HepG2 (cell line): Measurements from ENCODE around the gene GNB1. TPM values are rescaled to one million over a fixed set of nuclear protein-coding genes. Genes with fewer than 3 reads are reported as not detected.

Experiments
- AGO1 ChIP-seq: fragments of 200-400 bp; formaldehyde crosslinking; IDR thresholded peaks from 2 replicates; pipeline ENCODE4 v1.6.1; 2017; ENCODE audit warnings: mild to moderate bottlenecking, low read depth, low read length, moderate library complexity; ENCODE audit not compliant: poor library complexity, severe bottlenecking
- ELF4 ChIP-seq: sonication (generic); formaldehyde crosslinking; IDR thresholded peaks from 2 replicates; pipeline ENCODE4 v1.5.0; 2020; ENCODE audit warnings: missing genetic modification reagents, mild to moderate bottlenecking, moderate library complexity, borderline replicate concordance
- HOXA3 ChIP-seq: sonication (generic); formaldehyde crosslinking; IDR thresholded peaks from 2 replicates; pipeline ENCODE4 v1.5.0; 2020; ENCODE audit warnings: missing genetic modification reagents
- MIXL1 ChIP-seq: IDR thresholded peaks from 2 replicates; pipeline ENCODE4 v1.6.1; 2016
- RBFOX2 ChIP-seq: fragments of 200-400 bp; formaldehyde crosslinking; IDR thresholded peaks from 2 replicates; pipeline ENCODE4 v1.6.1; 2017; ENCODE audit warnings: low read depth, mild to moderate bottlenecking, low read length
- ZNF451 ChIP-seq: sonication (generic); formaldehyde crosslinking; IDR thresholded peaks from 2 replicates; pipeline ENCODE4 v1.5.0; 2020; ENCODE audit warnings: mild to moderate bottlenecking, missing genetic modification reagents
- ZNF484 ChIP-seq: sonication (generic); formaldehyde crosslinking; IDR thresholded peaks from 2 replicates; pipeline ENCODE4 v1.5.1; 2020; ENCODE audit warnings: mild to moderate bottlenecking, low read depth, missing genetic modification reagents, borderline replicate concordance
- polyA plus RNA-seq, 8 experiments: library from polyadenylated mRNA; depleted of rRNA in 3 of 8; stranded (reverse) in 7 of 8; unstranded in 1 of 8; fragments of >200 nt; fragmentation: Illumina TruSeq in 4 of 8; extraction: Trizol in 4 of 8; gene quantifications; 2 replicates each; pipeline versions ENCODE4 v1.2.1 to v1.2.3, GENCODE V29; 2011 to 2016; ENCODE audit warnings: low read depth in 4 of 8, missing spikeins in 1 of 8, mixed read lengths in 1 of 8; ENCODE audit not compliant: insufficient read depth in 1 of 8
- total RNA-seq, 5 experiments: library from RNA; depleted of rRNA; stranded (reverse); fragments of >200 nt; fragmentation: Illumina TruSeq; extraction: Trizol; gene quantifications; 2 replicates each; pipeline ENCODE4 v1.2.3, GENCODE V29; 2016; ENCODE audit warnings: low read depth in 1 of 5
- TF ChIP-seq, protein P1 (sequence below): sonication (generic); formaldehyde crosslinking; IDR thresholded peaks from 2 replicates; pipeline ENCODE4 v1.4.0; 2020; ENCODE audit warnings: missing genetic modification reagents
- TF ChIP-seq, protein P2 (sequence below), 2 experiments: sonication (generic) in 1 of 2; formaldehyde crosslinking in 1 of 2; IDR thresholded peaks; 2 replicates each; pipeline versions ENCODE4 v1.6.1 to v1.9.0; 2014 to 2022; ENCODE audit warnings: antibody characterized with exemption in 1 of 2, borderline replicate concordance in 1 of 2, inconsistent platforms in 1 of 2, low read depth in 1 of 2, missing genetic modification reagents in 1 of 2
- TF ChIP-seq, protein P3 (sequence below): sonication (generic); formaldehyde crosslinking; IDR thresholded peaks from 2 replicates; pipeline ENCODE4 v1.9.0; 2021; ENCODE audit warnings: missing genetic modification reagents, borderline replicate concordance
- TF ChIP-seq, protein P4 (sequence below): sonication (generic); formaldehyde crosslinking; IDR thresholded peaks from 2 replicates; pipeline ENCODE4 v1.5.1; 2020; ENCODE audit warnings: missing genetic modification reagents, mild to moderate bottlenecking, borderline replicate concordance
- TF ChIP-seq, protein P5 (sequence below): sonication (generic); formaldehyde crosslinking; IDR thresholded peaks from 2 replicates; pipeline ENCODE4 v1.8.0; 2022; ENCODE audit warnings: mild to moderate bottlenecking, missing genetic modification reagents; ENCODE audit not compliant: insufficient replicate concordance
- TF ChIP-seq, protein P6 (sequence below): sonication (generic); formaldehyde crosslinking; IDR thresholded peaks from 2 replicates; pipeline ENCODE4 v1.4.0; 2020; ENCODE audit warnings: missing genetic modification reagents, borderline replicate concordance

The GNB1 gene
- total and polyA plus RNA-seq, 2 of the 13 experiments (the other 11 are each of a cell fraction or from before 2014, with no cell fraction given), result 66.2 to 327 TPM

DNA sequence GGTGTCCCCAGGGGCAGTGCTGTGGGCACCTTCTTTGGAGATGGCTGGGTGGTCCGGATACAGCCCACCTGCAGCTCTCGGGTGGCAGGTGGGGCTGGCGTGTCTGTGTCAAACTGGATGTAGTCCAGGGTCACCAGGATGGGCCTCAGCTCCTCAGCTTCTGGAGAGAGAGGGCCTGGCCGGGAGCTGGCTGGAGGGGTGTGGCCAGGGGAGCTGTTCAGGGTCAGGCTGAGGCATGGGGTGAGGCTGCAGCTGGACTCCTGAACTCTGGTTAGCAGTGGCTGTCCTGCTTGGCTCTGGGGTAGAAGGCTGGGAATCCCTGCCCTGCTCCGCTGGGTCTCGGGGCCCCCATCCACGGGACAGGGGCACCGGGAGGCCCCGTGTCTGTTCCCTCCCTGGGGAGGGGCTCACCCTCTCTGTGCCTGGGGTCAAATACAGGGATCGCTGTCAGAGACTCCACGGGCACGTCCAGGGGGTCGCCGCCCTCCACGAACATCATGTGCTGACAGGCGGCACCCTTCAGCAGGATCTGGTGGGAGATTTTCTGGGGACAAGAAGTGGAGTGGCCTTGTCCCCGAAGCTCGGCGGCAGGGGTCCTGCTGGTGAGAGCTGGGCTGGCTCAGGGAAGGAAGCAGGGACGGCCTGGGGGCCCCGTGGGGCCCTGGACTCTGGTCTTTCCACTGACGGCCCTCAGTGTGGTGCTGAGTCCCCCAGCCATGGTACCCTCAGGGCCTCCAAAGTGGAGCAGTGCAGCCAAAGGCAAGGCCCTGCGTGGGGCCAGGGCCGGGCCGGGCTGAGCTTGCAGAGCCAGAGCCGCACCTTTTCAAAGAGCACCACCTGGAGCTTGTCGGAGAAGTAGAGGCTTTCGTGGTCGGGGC is 32.3 kb upstream of the GNB1 start (continued):
- TF ChIP-seq, protein P1, sequence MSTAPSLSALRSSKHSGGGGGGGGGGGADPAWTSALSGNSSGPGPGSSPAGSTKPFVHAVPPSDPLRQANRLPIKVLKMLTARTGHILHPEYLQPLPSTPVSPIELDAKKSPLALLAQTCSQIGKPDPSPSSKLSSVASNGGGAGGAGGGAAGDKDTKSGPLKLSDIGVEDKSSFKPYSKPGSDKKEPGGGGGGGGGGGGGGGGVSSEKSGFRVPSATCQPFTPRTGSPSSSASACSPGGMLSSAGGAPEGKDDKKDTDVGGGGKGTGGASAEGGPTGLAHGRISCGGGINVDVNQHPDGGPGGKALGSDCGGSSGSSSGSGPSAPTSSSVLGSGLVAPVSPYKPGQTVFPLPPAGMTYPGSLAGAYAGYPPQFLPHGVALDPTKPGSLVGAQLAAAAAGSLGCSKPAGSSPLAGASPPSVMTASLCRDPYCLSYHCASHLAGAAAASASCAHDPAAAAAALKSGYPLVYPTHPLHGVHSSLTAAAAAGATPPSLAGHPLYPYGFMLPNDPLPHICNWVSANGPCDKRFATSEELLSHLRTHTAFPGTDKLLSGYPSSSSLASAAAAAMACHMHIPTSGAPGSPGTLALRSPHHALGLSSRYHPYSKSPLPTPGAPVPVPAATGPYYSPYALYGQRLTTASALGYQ, result peak; percentile 61; the same call in 1 of the 2 replicates
- TF ChIP-seq MIXL1 (CRISPR knock-in tag), result no peak
- TF ChIP-seq AGO1, result peak; percentile 44
- TF ChIP-seq ELF4 (CRISPR knock-in tag), result no peak
- TF ChIP-seq, protein P2, sequence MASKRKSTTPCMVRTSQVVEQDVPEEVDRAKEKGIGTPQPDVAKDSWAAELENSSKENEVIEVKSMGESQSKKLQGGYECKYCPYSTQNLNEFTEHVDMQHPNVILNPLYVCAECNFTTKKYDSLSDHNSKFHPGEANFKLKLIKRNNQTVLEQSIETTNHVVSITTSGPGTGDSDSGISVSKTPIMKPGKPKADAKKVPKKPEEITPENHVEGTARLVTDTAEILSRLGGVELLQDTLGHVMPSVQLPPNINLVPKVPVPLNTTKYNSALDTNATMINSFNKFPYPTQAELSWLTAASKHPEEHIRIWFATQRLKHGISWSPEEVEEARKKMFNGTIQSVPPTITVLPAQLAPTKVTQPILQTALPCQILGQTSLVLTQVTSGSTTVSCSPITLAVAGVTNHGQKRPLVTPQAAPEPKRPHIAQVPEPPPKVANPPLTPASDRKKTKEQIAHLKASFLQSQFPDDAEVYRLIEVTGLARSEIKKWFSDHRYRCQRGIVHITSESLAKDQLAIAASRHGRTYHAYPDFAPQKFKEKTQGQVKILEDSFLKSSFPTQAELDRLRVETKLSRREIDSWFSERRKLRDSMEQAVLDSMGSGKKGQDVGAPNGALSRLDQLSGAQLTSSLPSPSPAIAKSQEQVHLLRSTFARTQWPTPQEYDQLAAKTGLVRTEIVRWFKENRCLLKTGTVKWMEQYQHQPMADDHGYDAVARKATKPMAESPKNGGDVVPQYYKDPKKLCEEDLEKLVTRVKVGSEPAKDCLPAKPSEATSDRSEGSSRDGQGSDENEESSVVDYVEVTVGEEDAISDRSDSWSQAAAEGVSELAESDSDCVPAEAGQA (IDR thresholded peaks at IDR 0.05; ENCODE audit: low read depth), result no peak
- TF ChIP-seq, protein P2 (CRISPR knock-in tag; IDR thresholded peaks at IDR 0.05; ENCODE audit: borderline replicate concordance), result no peak; the same call in 1 of the 2 replicates
- peak; percentile 59; the same call in 1 of the 2 replicates for TF ChIP-seq RBFOX2
- TF ChIP-seq HOXA3 (CRISPR knock-in tag), result peak; percentile 66
- TF ChIP-seq, protein P3, sequence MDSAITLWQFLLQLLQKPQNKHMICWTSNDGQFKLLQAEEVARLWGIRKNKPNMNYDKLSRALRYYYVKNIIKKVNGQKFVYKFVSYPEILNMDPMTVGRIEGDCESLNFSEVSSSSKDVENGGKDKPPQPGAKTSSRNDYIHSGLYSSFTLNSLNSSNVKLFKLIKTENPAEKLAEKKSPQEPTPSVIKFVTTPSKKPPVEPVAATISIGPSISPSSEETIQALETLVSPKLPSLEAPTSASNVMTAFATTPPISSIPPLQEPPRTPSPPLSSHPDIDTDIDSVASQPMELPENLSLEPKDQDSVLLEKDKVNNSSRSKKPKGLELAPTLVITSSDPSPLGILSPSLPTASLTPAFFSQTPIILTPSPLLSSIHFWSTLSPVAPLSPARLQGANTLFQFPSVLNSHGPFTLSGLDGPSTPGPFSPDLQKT (CRISPR knock-in tag), result no peak
- TF ChIP-seq, protein P4, sequence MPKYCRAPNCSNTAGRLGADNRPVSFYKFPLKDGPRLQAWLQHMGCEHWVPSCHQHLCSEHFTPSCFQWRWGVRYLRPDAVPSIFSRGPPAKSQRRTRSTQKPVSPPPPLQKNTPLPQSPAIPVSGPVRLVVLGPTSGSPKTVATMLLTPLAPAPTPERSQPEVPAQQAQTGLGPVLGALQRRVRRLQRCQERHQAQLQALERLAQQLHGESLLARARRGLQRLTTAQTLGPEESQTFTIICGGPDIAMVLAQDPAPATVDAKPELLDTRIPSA, result no peak
- TF ChIP-seq ZNF484 (CRISPR knock-in tag), result no peak
- TF ChIP-seq, protein P5, sequence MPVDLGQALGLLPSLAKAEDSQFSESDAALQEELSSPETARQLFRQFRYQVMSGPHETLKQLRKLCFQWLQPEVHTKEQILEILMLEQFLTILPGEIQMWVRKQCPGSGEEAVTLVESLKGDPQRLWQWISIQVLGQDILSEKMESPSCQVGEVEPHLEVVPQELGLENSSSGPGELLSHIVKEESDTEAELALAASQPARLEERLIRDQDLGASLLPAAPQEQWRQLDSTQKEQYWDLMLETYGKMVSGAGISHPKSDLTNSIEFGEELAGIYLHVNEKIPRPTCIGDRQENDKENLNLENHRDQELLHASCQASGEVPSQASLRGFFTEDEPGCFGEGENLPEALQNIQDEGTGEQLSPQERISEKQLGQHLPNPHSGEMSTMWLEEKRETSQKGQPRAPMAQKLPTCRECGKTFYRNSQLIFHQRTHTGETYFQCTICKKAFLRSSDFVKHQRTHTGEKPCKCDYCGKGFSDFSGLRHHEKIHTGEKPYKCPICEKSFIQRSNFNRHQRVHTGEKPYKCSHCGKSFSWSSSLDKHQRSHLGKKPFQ (CRISPR knock-in tag), result peak; percentile 74
- TF ChIP-seq ZNF451 (CRISPR knock-in tag), result peak; percentile 54; the same call in 1 of the 2 replicates
- TF ChIP-seq, protein P6, sequence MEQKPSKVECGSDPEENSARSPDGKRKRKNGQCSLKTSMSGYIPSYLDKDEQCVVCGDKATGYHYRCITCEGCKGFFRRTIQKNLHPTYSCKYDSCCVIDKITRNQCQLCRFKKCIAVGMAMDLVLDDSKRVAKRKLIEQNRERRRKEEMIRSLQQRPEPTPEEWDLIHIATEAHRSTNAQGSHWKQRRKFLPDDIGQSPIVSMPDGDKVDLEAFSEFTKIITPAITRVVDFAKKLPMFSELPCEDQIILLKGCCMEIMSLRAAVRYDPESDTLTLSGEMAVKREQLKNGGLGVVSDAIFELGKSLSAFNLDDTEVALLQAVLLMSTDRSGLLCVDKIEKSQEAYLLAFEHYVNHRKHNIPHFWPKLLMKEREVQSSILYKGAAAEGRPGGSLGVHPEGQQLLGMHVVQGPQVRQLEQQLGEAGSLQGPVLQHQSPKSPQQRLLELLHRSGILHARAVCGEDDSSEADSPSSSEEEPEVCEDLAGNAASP, result peak; percentile 64; the same call in 1 of the 2 replicates
